Measurements from ENCODE around the gene WDFY2. TPM values are rescaled to one million over a fixed set of nuclear protein-coding genes. Genes with fewer than 3 reads are reported as not detected.

WDFY2 gene
- total RNA-seq, 1 experiment from 2014 or later, result 14.1 TPM

- Histone ChIP-seq H3K27me3 (ENCODE audit: insufficient read depth, low read depth) (no peaks in the 10 kb centered on the region), H4K20me1 (ENCODE audit: insufficient read depth) (no peaks in the 10 kb centered on the region), H3F3A (ENCODE audit: insufficient read depth, low read depth) (peaks cover 39% of the 10 kb centered on the region), H3K9me3 (ENCODE audit: insufficient read depth, low read depth) (no peaks in the 10 kb centered on the region), H3K4me3 (peak overlapping the region; percentile 33; the same call in 1 of the 2 replicates), H2AFZ (no peak overlapping the region), H3K4me2 (peak overlapping the region; percentile 81), H3K79me2 (ENCODE audit: low read depth) (peaks cover 24% of the 10 kb centered on the region), H3K9me2 (ENCODE audit: insufficient read depth) (no peaks in the 10 kb centered on the region), H3K27ac (peak overlapping the region; percentile 91), H3K36me3 (ENCODE audit: low read depth) (no peaks in the 10 kb centered on the region), H3K4me1 (replicated peaks; ENCODE audit: insufficient read depth) (peaks cover 47% of the 10 kb centered on the region)
- DNase-seq, result peak in 1 of 2 experiments; percentile 87
- POLR2A ChIA-PET (ENCODE audit: unreplicated experiment), result interaction anchor here (2.4 kb wide), 1 partner anchor 191 kb away, joined by 17 read pairs; the partner anchor contains the start of gene INTS6
- no TSS peak for BruUV-seq (replicated peaks)
- intact Hi-C loops (cut with micrococcal nuclease; ENCODE audit: unreplicated experiment), result loop anchor here (1.0 to 5.0 kb wide), 2 partner anchors 60 to 192 kb away; partner anchors contain the start of genes INTS6 and WDFY2
- CTCF ChIA-PET, result no interaction called here
- TF ChIP-seq, protein P1, sequence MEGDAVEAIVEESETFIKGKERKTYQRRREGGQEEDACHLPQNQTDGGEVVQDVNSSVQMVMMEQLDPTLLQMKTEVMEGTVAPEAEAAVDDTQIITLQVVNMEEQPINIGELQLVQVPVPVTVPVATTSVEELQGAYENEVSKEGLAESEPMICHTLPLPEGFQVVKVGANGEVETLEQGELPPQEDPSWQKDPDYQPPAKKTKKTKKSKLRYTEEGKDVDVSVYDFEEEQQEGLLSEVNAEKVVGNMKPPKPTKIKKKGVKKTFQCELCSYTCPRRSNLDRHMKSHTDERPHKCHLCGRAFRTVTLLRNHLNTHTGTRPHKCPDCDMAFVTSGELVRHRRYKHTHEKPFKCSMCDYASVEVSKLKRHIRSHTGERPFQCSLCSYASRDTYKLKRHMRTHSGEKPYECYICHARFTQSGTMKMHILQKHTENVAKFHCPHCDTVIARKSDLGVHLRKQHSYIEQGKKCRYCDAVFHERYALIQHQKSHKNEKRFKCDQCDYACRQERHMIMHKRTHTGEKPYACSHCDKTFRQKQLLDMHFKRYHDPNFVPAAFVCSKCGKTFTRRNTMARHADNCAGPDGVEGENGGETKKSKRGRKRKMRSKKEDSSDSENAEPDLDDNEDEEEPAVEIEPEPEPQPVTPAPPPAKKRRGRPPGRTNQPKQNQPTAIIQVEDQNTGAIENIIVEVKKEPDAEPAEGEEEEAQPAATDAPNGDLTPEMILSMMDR (conservative IDR thresholded peaks at IDR 0.05), result no peak
- TF ChIP-seq EZH2 (IDR thresholded peaks at IDR 0.05; ENCODE audit: low read depth), result no peak
Measured at GRCh38 chr13:51643882-51644281, 59.6 kb downstream of the WDFY2 start.

- H3K27ac ChIP-seq, result peak overlapping the region; percentile 91
- POLR2A ChIA-PET (ENCODE audit: unreplicated experiment), result interaction anchor here (0.5 to 2.4 kb wide), 4 partner anchors 49 to 317 kb away, joined by 3 to 17 read pairs (median 5); partner anchors contain the start of gene INTS6
- peaks cover 47% of the 10 kb centered on the region for H3K4me1 ChIP-seq (replicated peaks; ENCODE audit: insufficient read depth)
Measured at GRCh38 chr13:51644654-51645053, 60.4 kb downstream of the WDFY2 start.

GRCh38 chr13:51645154-51645650 lies 60.9 kb downstream of the WDFY2 start:
- no peaks in the 10 kb centered on the region for H3K36me3 ChIP-seq (ENCODE audit: low read depth)
- POLR2A ChIA-PET (ENCODE audit: unreplicated experiment), result interaction anchor here (0.5 to 2.4 kb wide), 3 partner anchors 50 to 317 kb away, joined by 3 to 17 read pairs (median 5); partner anchors contain the start of gene INTS6
- peak overlapping the region; percentile 81 for H3K4me2 ChIP-seq
- no peaks in the 10 kb centered on the region for H3K27me3 ChIP-seq (ENCODE audit: insufficient read depth, low read depth)
- H3K9me2 ChIP-seq (ENCODE audit: insufficient read depth), result no peaks in the 10 kb centered on the region
- peak overlapping the region; percentile 91 for H3K27ac ChIP-seq
- no peaks in the 10 kb centered on the region for H4K20me1 ChIP-seq (ENCODE audit: insufficient read depth)
- no peak overlapping the region for H3K4me3 ChIP-seq
- DNase-seq, result peak; percentile 22 to 63
- H3K79me2 ChIP-seq (ENCODE audit: low read depth), result peaks cover 24% of the 10 kb centered on the region
- CTCF ChIA-PET, result interaction anchor here (0.9 to 1.2 kb wide), 2 partner anchors 36 to 152 kb away, joined by 3 to 4 read pairs; no protein-coding TSS in a partner anchor
- no TSS peak for BruUV-seq (replicated peaks)
- intact Hi-C loops (cut with micrococcal nuclease; ENCODE audit: unreplicated experiment), result loop anchor here (1.0 kb wide), 2 partner anchors 29 to 69 kb away; no protein-coding TSS in a partner anchor
- TF ChIP-seq, protein P1 (conservative IDR thresholded peaks at IDR 0.05), result no peak
- no peak for TF ChIP-seq EZH2 (IDR thresholded peaks at IDR 0.05; ENCODE audit: low read depth)
- peaks cover 39% of the 10 kb centered on the region for H3F3A ChIP-seq (ENCODE audit: insufficient read depth, low read depth)
- H2AFZ ChIP-seq, result no peak overlapping the region
- peaks cover 47% of the 10 kb centered on the region for H3K4me1 ChIP-seq (replicated peaks; ENCODE audit: insufficient read depth)
- H3K9me3 ChIP-seq (ENCODE audit: insufficient read depth, low read depth), result no peaks in the 10 kb centered on the region

More at GRCh38 chr13:51644654-51645053, 60.4 kb downstream of the WDFY2 start:
- no peak overlapping the region for H2AFZ ChIP-seq
- CTCF ChIA-PET, result interaction anchor here (0.6 to 1.2 kb wide), 2 partner anchors 14 to 36 kb away, joined by 3 to 12 read pairs; no protein-coding TSS in a partner anchor
- no peaks in the 10 kb centered on the region for H3K9me2 ChIP-seq (ENCODE audit: insufficient read depth)
- TF ChIP-seq, protein P1 (conservative IDR thresholded peaks at IDR 0.05), result no peak
- TF ChIP-seq EZH2 (IDR thresholded peaks at IDR 0.05; ENCODE audit: low read depth), result no peak
- H4K20me1 ChIP-seq (ENCODE audit: insufficient read depth), result no peaks in the 10 kb centered on the region
- peak overlapping the region; percentile 81 for H3K4me2 ChIP-seq
- DNase-seq, result peak; percentile 55 to 75
- no TSS peak for BruUV-seq (replicated peaks)
- H3K9me3 ChIP-seq (ENCODE audit: insufficient read depth, low read depth), result no peaks in the 10 kb centered on the region
- H3F3A ChIP-seq (ENCODE audit: insufficient read depth, low read depth), result peaks cover 39% of the 10 kb centered on the region
- H3K27me3 ChIP-seq (ENCODE audit: insufficient read depth, low read depth), result no peaks in the 10 kb centered on the region
- H3K36me3 ChIP-seq (ENCODE audit: low read depth), result no peaks in the 10 kb centered on the region
- intact Hi-C loops (cut with micrococcal nuclease; ENCODE audit: unreplicated experiment), result loop anchor here (1.0 to 5.0 kb wide), 4 partner anchors 30 to 192 kb away; partner anchors contain the start of genes INTS6 and WDFY2
- H3K79me2 ChIP-seq (ENCODE audit: low read depth), result peaks cover 24% of the 10 kb centered on the region
- peak overlapping the region; percentile 33; the same call in 1 of the 2 replicates for H3K4me3 ChIP-seq

All from PC-9 (cell line).